ENCODE results near the gene C2orf68. TPM values are rescaled to one million over a fixed set of nuclear protein-coding genes. Genes with fewer than 3 reads are reported as not detected.

Gene C2orf68
- total and polyA plus RNA-seq, 2 of the 13 experiments (the other 11 are each of a cell fraction or from before 2014, with no cell fraction given) = 47.1 to 77.4 TPM

DNA sequence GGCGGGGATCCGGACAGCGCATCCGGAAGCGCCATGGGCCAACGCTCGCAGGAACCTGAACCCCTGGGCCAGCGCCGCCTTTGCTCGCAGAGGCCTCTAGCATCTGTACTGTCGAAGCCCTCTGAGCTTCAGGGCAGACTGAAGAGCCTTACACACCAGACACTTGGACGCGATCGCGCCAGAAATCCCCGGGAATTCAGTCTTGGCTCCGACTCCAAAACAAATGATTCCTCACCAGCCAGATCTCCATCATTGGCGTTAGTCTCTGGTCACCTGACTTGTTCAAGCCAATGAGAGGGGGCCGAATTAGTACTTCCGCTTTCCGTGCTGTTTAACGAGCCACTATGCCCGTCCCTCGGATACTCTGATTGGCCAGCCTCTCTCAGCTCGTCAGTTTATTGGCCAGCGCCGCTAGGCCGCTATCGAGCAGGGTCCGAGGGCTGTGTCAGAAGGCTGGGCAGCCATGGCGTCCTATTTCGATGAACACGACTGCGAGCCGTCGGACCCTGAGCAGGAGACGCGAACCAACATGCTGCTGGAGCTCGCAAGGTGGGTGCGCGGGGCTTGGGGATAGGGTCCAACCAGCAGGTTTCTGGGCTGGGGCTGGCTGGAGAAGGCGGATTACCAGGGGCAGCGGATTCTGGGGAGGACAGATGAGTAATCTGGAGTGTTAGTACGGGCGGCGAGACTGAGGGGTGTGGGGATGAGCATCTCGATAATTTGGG lies 16.4 kb downstream of the C2orf68 start, which contains the start of gene RNF181 (continued):
- TF ChIP-seq, protein P1, sequence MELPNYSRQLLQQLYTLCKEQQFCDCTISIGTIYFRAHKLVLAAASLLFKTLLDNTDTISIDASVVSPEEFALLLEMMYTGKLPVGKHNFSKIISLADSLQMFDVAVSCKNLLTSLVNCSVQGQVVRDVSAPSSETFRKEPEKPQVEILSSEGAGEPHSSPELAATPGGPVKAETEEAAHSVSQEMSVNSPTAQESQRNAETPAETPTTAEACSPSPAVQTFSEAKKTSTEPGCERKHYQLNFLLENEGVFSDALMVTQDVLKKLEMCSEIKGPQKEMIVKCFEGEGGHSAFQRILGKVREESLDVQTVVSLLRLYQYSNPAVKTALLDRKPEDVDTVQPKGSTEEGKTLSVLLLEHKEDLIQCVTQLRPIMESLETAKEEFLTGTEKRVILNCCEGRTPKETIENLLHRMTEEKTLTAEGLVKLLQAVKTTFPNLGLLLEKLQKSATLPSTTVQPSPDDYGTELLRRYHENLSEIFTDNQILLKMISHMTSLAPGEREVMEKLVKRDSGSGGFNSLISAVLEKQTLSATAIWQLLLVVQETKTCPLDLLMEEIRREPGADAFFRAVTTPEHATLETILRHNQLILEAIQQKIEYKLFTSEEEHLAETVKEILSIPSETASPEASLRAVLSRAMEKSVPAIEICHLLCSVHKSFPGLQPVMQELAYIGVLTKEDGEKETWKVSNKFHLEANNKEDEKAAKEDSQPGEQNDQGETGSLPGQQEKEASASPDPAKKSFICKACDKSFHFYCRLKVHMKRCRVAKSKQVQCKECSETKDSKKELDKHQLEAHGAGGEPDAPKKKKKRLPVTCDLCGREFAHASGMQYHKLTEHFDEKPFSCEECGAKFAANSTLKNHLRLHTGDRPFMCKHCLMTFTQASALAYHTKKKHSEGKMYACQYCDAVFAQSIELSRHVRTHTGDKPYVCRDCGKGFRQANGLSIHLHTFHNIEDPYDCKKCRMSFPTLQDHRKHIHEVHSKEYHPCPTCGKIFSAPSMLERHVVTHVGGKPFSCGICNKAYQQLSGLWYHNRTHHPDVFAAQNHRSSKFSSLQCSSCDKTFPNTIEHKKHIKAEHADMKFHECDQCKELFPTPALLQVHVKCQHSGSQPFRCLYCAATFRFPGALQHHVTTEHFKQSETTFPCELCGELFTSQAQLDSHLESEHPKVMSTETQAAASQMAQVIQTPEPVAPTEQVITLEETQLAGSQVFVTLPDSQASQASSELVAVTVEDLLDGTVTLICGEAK (IDR thresholded peaks at IDR 0.05) = no peak
- TF ChIP-seq, protein P1 (CRISPR knock-in tag; IDR thresholded peaks at IDR 0.05) = peak; percentile 71
- TF ChIP-seq NFE2L2 (IDR thresholded peaks at IDR 0.05; ENCODE audit: low read length) (no peak), SNAPC2 (CRISPR knock-in tag; IDR thresholded peaks at IDR 0.05) (no peak), ZNF816 (CRISPR knock-in tag; IDR thresholded peaks at IDR 0.05; ENCODE audit: borderline replicate concordance) (peak; percentile 67; the same call in 1 of the 2 replicates), POLR2G (IDR thresholded peaks at IDR 0.05; ENCODE audit: low read depth, low read length) (peak; percentile 97), ZNF605 (CRISPR knock-in tag; IDR thresholded peaks at IDR 0.05) (peak; percentile 98), ADNP (CRISPR knock-in tag; IDR thresholded peaks at IDR 0.05) (no peak), ZNF780A (CRISPR knock-in tag; IDR thresholded peaks at IDR 0.05) (peak; percentile 76), POLR2AphosphoS5 (IDR thresholded peaks at IDR 0.05; ENCODE audit: low read depth, low read length) (peak; percentile 97), DMAP1 (CRISPR knock-in tag; IDR thresholded peaks at IDR 0.05) (peak; percentile 40), NRL (CRISPR knock-in tag; IDR thresholded peaks at IDR 0.05; ENCODE audit: borderline replicate concordance) (peak; percentile 95), ZNF20 (CRISPR knock-in tag; IDR thresholded peaks at IDR 0.05) (no peak), ZNF317 (CRISPR knock-in tag; IDR thresholded peaks at IDR 0.05) (no peak; the same call in 1 of the 2 replicates), YEATS2 (CRISPR knock-in tag; IDR thresholded peaks at IDR 0.05; ENCODE audit: borderline replicate concordance) (peak; percentile 63), HHEX (CRISPR knock-in tag; IDR thresholded peaks at IDR 0.05) (no peak), TOE1 (CRISPR knock-in tag; IDR thresholded peaks at IDR 0.05) (peak; percentile 34; the same call in 1 of the 2 replicates)
- TF ChIP-seq, protein P2, sequence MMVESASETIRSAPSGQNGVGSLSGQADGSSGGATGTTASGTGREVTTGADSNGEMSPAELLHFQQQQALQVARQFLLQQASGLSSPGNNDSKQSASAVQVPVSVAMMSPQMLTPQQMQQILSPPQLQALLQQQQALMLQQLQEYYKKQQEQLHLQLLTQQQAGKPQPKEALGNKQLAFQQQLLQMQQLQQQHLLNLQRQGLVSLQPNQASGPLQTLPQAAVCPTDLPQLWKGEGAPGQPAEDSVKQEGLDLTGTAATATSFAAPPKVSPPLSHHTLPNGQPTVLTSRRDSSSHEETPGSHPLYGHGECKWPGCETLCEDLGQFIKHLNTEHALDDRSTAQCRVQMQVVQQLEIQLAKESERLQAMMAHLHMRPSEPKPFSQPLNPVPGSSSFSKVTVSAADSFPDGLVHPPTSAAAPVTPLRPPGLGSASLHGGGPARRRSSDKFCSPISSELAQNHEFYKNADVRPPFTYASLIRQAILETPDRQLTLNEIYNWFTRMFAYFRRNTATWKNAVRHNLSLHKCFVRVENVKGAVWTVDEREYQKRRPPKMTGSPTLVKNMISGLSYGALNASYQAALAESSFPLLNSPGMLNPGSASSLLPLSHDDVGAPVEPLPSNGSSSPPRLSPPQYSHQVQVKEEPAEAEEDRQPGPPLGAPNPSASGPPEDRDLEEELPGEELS (CRISPR knock-in tag; IDR thresholded peaks at IDR 0.05) = no peak
- TF ChIP-seq, protein P3, sequence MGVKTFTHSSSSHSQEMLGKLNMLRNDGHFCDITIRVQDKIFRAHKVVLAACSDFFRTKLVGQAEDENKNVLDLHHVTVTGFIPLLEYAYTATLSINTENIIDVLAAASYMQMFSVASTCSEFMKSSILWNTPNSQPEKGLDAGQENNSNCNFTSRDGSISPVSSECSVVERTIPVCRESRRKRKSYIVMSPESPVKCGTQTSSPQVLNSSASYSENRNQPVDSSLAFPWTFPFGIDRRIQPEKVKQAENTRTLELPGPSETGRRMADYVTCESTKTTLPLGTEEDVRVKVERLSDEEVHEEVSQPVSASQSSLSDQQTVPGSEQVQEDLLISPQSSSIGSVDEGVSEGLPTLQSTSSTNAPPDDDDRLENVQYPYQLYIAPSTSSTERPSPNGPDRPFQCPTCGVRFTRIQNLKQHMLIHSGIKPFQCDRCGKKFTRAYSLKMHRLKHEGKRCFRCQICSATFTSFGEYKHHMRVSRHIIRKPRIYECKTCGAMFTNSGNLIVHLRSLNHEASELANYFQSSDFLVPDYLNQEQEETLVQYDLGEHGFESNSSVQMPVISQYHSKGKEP (CRISPR knock-in tag; IDR thresholded peaks at IDR 0.05) = no peak
